DND-41 (cell line): ENCODE data around the gene MINDY4.

Experiments
- ATAC-seq: fragments of 200-7000 bp; cut with Tn5 transposase; 3 replicates; pipeline ENCODE4 v1.9.1; 2021; ENCODE audit warnings: low read depth; ENCODE audit not compliant: insufficient read depth
- DNase-seq: peaks from one replicate; pipeline ENCODE4 v3.0.0-alpha.2; 2020
- H2AFZ ChIP-seq: 2 replicates; pipeline ENCODE4 v1.6.0; 2012; ENCODE audit warnings: low read depth, low read length
- H3K27ac ChIP-seq: 2 replicates; pipeline ENCODE4 v1.5.1; 2012; ENCODE audit warnings: low read length, inconsistent platforms
- H3K27me3 ChIP-seq: fragments of 200-600 bp; sonication (generic); 2 replicates; pipeline ENCODE4 v1.6.0; 2012; ENCODE audit warnings: low read length, mild to moderate bottlenecking, inconsistent platforms; ENCODE audit not compliant: insufficient read depth, poor library complexity
- H3K36me3 ChIP-seq: 2 replicates; pipeline ENCODE4 v1.5.1; 2012; ENCODE audit warnings: low read length, inconsistent platforms; ENCODE audit not compliant: insufficient read depth
- H3K4me1 ChIP-seq: 2 replicates; pipeline ENCODE4 v1.5.1; 2012; ENCODE audit warnings: mild to moderate bottlenecking, low read length; ENCODE audit not compliant: insufficient read depth
- H3K4me2 ChIP-seq: 2 replicates; pipeline ENCODE4 v1.6.0; 2012; ENCODE audit warnings: mild to moderate bottlenecking, moderate library complexity, low read length, inconsistent platforms; ENCODE audit not compliant: insufficient read depth
- H3K4me3 ChIP-seq, 2 experiments: fragments of 200-600 bp in 1 of 2; shearing (Covaris generic) in 1 of 2; 2 replicates each; pipeline ENCODE4 v1.5.1; 2012 to 2016; ENCODE audit warnings: inconsistent platforms in 2 of 2, low read length in 2 of 2, mild to moderate bottlenecking in 2 of 2, low read depth in 1 of 2, moderate library complexity in 1 of 2
- H3K79me2 ChIP-seq: 2 replicates; pipeline ENCODE4 v1.6.0; 2012; ENCODE audit warnings: low read length, inconsistent platforms; ENCODE audit not compliant: insufficient read depth
- H3K9ac ChIP-seq: 2 replicates; pipeline ENCODE4 v1.6.0; 2012; ENCODE audit warnings: low read depth, mild to moderate bottlenecking, inconsistent platforms, low read length, moderate library complexity
- H3K9me3 ChIP-seq: 2 replicates; pipeline ENCODE4 v1.5.1; 2012; ENCODE audit warnings: low read length, moderate library complexity, mild to moderate bottlenecking, inconsistent platforms; ENCODE audit not compliant: insufficient read depth, severe bottlenecking
- H4K20me1 ChIP-seq: 2 replicates; pipeline ENCODE4 v1.6.0; 2012; ENCODE audit warnings: low read length; ENCODE audit not compliant: insufficient read depth
- CTCF ChIP-seq: IDR thresholded peaks from 2 replicates; pipeline ENCODE4 v1.5.1; 2012; ENCODE audit warnings: borderline replicate concordance, low read length, moderate library complexity, mild to moderate bottlenecking; ENCODE audit not compliant: poor library complexity, severe bottlenecking; ENCODE audit errors: extremely low read depth
- EZH2 ChIP-seq: IDR thresholded peaks from 3 replicates; pipeline ENCODE4 v1.6.1; 2012; ENCODE audit warnings: borderline replicate concordance, low read depth, mild to moderate bottlenecking, moderate library complexity, low read length, inconsistent platforms; ENCODE audit not compliant: severe bottlenecking

The MINDY4 gene

GRCh38 chr7:30920584-30921539 lies 149.6 kb downstream of the MINDY4 start:
- Histone ChIP-seq H3K79me2 (no peaks in the 10 kb centered on the region), H2AFZ (no peak overlapping the region), H3K4me3 (no peak overlapping the region), H3K27ac (no peak overlapping the region), H4K20me1 (no peaks in the 10 kb centered on the region), H3K4me1 (no peaks in the 10 kb centered on the region), H3K4me2 (no peak overlapping the region), H3K9me3 (no peaks in the 10 kb centered on the region), H3K9ac (no peak overlapping the region), H3K36me3 (no peaks in the 10 kb centered on the region), H3K27me3 (no peaks in the 10 kb centered on the region)
- TF ChIP-seq EZH2 (no peak), CTCF (no peak)
- no peak for DNase-seq
- ATAC-seq = no peak

GRCh38 chr7:30921540-30922401 lies 150.6 kb downstream of the MINDY4 start:
- no peaks in the 10 kb centered on the region for H3K36me3 ChIP-seq
- no peaks in the 10 kb centered on the region for H3K9me3 ChIP-seq
- no peak overlapping the region for H3K4me3 ChIP-seq
- H3K79me2 ChIP-seq = no peaks in the 10 kb centered on the region
- no peak overlapping the region for H3K4me2 ChIP-seq
- ATAC-seq (no peak), DNase-seq (no peak)
- no peak for TF ChIP-seq EZH2
- no peak for TF ChIP-seq CTCF
- H4K20me1 ChIP-seq = no peaks in the 10 kb centered on the region
- no peak overlapping the region for H2AFZ ChIP-seq
- H3K27ac ChIP-seq = no peak overlapping the region
- H3K4me1 ChIP-seq = no peaks in the 10 kb centered on the region
- no peaks in the 10 kb centered on the region for H3K27me3 ChIP-seq
- no peak overlapping the region for H3K9ac ChIP-seq

- no peaks in the 10 kb centered on the region for H3K79me2 ChIP-seq
- H3K27me3 ChIP-seq = no peaks in the 10 kb centered on the region
- H3K36me3 ChIP-seq = no peaks in the 10 kb centered on the region
- H3K27ac ChIP-seq = no peak overlapping the region
- H3K4me1 ChIP-seq = no peaks in the 10 kb centered on the region
- no peak overlapping the region for H2AFZ ChIP-seq
- ATAC-seq = no peak
- no peak overlapping the region for H3K9ac ChIP-seq
- no peak for TF ChIP-seq EZH2
- TF ChIP-seq CTCF = no peak
- H3K4me3 ChIP-seq = no peak overlapping the region
- no peaks in the 10 kb centered on the region for H3K9me3 ChIP-seq
- no peaks in the 10 kb centered on the region for H4K20me1 ChIP-seq
- no peak for DNase-seq
- no peak overlapping the region for H3K4me2 ChIP-seq
These were observed 151.4 kb downstream of the MINDY4 start for GRCh38 chr7:30922596-30922995.
